22Rv1 (cell line): ENCODE results near the gene ZDHHC21.
"Not testable (repeated sequence)": the region's sequence is repeated elsewhere in the genome, so short reads cannot be mapped to it uniquely, and the experiment has no call there.

Experiments used
- H3K27ac ChIP-seq: fragments of 450-650 bp; 2 replicates; pipeline ENCODE4 v1.5.1; 2017
- CTCF ChIP-seq: fragments of 450-650 bp; IDR thresholded peaks from 2 replicates; pipeline ENCODE4 v1.5.1; 2017; ENCODE audit warnings: mild to moderate bottlenecking
- ZFX ChIP-seq: fragments of 450-650 bp; IDR thresholded peaks from 2 replicates; pipeline ENCODE4 v1.6.1; 2017; ENCODE audit warnings: antibody characterized with exemption, borderline replicate concordance

ZDHHC21 gene

DNA sequence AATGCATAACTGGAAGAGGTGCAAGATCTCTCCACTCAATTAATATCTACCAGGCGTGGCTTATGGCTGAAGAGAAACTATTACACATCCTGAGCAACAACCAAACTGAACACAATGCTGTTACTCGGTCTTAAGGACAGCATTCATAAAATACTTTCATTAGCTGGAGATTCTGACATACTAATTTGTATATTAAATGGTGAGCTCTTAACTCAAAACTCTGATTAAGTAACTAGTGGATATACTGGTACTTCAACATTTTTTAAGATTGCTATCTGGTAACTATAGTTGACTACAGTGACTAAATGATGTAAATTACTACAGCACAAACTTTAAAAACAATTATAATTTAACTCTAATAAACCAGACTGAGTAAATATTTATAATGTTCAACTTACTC lies 15.8 kb downstream of the ZDHHC21 start:
- no peak overlapping the region for H3K27ac ChIP-seq
- TF ChIP-seq ZFX (no peak), CTCF (no peak)

DNA sequence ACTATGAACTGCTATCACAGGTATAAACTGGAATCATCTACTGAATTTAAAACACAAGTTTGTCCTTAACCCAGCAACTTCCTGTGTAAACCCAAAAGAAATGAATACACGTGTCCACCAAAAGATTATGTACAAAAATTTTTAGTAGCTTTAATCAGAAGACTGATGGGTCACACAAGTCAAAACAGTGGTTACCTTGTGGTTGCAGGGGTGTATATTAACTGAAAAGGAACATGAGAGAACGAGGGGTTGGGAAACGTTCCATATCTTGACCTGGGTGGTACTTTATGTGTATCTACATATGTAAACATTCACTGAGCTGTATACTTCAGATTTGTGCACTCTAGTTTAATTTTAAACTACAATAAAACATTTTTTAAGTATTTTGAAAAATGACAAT lies 18.6 kb downstream of the ZDHHC21 start:
- no peak overlapping the region for H3K27ac ChIP-seq
- no peak for TF ChIP-seq ZFX
- no peak for TF ChIP-seq CTCF

GRCh38 chr9:14671377-14671776 lies 21.9 kb downstream of the ZDHHC21 start:
- TF ChIP-seq CTCF (no peak), ZFX (no peak)
- H3K27ac ChIP-seq, result no peak overlapping the region

DNA sequence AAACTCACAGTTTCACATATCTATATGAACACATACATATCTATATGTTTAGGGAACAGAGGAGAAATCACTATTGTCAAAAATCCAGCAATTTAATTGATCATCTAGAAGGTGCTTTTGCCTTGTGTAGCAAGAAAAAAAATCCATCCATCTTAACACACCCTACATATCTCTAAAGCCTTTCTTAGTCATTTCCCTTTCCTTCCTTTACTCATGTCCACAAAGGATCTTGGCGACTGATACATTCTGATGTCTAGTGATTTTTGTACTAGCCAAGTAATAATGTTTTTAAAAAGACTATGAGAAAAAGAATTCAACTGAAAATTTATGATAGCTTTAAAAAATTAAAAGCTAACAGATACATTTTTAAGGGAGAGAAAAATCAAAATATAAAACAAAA lies 22.5 kb downstream of the ZDHHC21 start:
- H3K27ac ChIP-seq, result no peak overlapping the region
- TF ChIP-seq CTCF (no peak), ZFX (no peak)

DNA sequence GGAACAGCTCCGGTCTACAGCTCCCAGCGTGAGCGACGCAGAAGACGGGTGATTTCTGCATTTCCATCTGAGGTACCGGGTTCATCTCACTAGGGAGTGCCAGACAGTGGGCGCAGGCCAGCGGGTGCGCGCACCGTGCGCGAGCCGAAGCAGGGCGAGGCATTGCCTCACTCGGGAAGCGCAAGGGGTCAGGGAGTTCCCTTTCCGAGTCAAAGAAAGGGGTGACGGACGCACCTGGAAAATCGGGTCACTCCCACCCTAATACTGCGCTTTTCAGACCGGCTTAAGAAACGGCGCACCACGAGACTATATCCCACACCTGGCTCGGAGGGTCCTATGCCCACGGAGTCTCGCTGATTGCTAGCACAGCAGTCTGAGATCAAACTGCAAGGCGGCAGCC lies 29.2 kb downstream of the ZDHHC21 start:
- not testable (repeated sequence) for H3K27ac ChIP-seq

DNA sequence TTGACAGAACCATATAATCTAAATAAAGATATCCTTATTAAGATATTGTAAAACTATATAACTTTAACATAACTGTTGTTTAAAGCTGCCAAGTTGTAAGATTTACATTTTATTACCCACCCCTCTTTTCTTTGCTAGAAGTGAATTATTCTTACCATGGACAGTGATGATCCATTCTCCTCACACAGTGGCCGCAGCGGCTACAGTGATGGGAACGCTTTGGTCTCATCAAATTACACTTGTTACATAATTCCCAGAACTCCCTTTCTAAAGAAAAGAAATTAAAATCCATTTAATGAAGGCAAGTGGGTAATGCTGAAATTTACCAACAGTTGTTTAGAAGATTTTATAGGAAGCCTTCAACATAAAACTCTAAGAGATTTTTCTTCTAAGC lies 31.2 kb downstream of the ZDHHC21 start:
- TF ChIP-seq CTCF (no peak), ZFX (no peak)
- H3K27ac ChIP-seq, result no peak overlapping the region

DNA sequence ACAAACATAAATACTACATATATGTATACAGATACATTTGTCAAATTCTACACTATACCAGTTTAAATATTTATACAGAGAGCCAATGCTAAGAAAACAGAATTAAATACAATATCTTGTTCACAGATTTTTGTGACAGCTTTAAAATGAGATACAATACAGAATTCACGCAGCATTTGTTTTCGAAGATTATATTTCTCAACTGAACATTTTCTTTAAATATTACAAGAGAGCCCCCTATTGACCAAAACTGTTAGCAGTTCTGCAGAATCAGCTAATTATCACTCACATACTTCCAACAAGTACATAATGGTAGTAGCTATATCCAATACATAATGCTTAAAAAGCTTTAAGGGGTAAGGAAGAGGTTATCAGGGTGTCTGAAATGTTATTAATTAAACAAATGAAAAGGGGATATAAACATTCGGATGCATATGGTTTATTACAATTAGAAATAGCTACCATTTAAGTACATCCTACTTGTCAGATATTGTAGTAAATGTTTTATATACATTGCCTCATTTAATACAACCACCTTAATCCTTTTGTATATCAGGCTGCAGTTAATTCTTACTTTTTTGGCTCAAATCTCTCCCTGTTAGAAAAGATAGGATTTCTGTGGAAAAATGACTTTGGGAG lies 31.7 kb downstream of the ZDHHC21 start:
- peak; percentile 75 for TF ChIP-seq CTCF
- TF ChIP-seq ZFX, result no peak
- H3K27ac ChIP-seq, result no peak overlapping the region

- TF ChIP-seq CTCF, result no peak
- TF ChIP-seq ZFX, result no peak
- no peak overlapping the region for H3K27ac ChIP-seq
Observed at GRCh38 chr9:14660721-14661120, 32.5 kb downstream of the ZDHHC21 start.
